ENCODE results near the gene FABP2. TPM values are rescaled to one million over a fixed set of nuclear protein-coding genes. Genes with fewer than 3 reads are reported as not detected.
A peak's percentile ranks its signal among the peaks of the same experiment; 100 is the strongest.

FABP2 gene
- polyA plus RNA-seq, 1 donor (not counting 4 experiments of a cell fraction or from before 2014, with no cell fraction given): not detected

- Histone ChIP-seq H4K20me1 (ENCODE audit: control insufficient read depth, extremely low read depth, insufficient read depth, low read length) (no peaks in the 10 kb centered on the region), H3K4me2 (ENCODE audit: control insufficient read depth, extremely low read depth, insufficient read depth, low read depth, low read length) (no peak overlapping the region), H3K4me3 (ENCODE audit: control insufficient read depth in 2 of 3, extremely low read depth in 1 of 3, insufficient read depth in 2 of 3, low read depth in 1 of 3, low read length in 3 of 3) (no peak overlapping the region), H3K4me1 (ENCODE audit: control insufficient read depth, extremely low read depth, insufficient read depth, low read length) (no peaks in the 10 kb centered on the region), H3K9me3 (ENCODE audit: control insufficient read depth, low read depth, low read length) (no peaks in the 10 kb centered on the region), H3K36me3 (ENCODE audit: control insufficient read depth in 2 of 2, extremely low read depth in 1 of 2, insufficient read depth in 2 of 2, low read length in 2 of 2) (no peaks in the 10 kb centered on the region), H2AFZ (ENCODE audit: control insufficient read depth, low read length) (no peak overlapping the region), H3K27ac (ENCODE audit: control insufficient read depth, insufficient read depth, low read length) (no peak overlapping the region), H3K79me2 (ENCODE audit: control insufficient read depth, insufficient read depth, low read length) (no peaks in the 10 kb centered on the region), H3K9me1 (ENCODE audit: control insufficient read depth, extremely low read depth, insufficient read depth, low read length) (no peaks in the 10 kb centered on the region), H3K27me3 (ENCODE audit: control insufficient read depth, extremely low read depth, insufficient read depth, low read length) (no peaks in the 10 kb centered on the region), H3K9ac (ENCODE audit: control insufficient read depth, extremely low read depth, insufficient read depth, low read length) (no peak overlapping the region)
- DNase-seq (ENCODE audit: low read depth, low spot score): no peak
- peak; percentile 74 for FAIRE-seq
- TF ChIP-seq EZH2 (IDR thresholded peaks at IDR 0.05; ENCODE audit: low read length): no peak
- TF ChIP-seq CTCF (optimal IDR thresholded peaks at IDR 0.05 in 1 of 3, IDR thresholded peaks at IDR 0.05 in 1 of 3, conservative IDR thresholded peaks at IDR 0.05 in 1 of 3; ENCODE audit: extremely low read depth in 1 of 3, insufficient read depth in 2 of 3, low read length in 3 of 3): peak; percentile 42 to 61 (median 57)
- dilution Hi-C loops (cut with MboI; ENCODE audit: extremely low pct_ligation_motif_present, low sequenced_read_pairs): no loop called here
Measured at GRCh38 chr4:119314356-119314755, 7.6 kb downstream of the FABP2 start.

- Histone ChIP-seq H3K79me2 (ENCODE audit: control insufficient read depth, insufficient read depth, low read length) (no peaks in the 10 kb centered on the region), H3K9me3 (ENCODE audit: control insufficient read depth, low read depth, low read length) (no peaks in the 10 kb centered on the region), H4K20me1 (ENCODE audit: control insufficient read depth, extremely low read depth, insufficient read depth, low read length) (no peaks in the 10 kb centered on the region), H2AFZ (ENCODE audit: control insufficient read depth, low read length) (no peak overlapping the region), H3K4me1 (ENCODE audit: control insufficient read depth, extremely low read depth, insufficient read depth, low read length) (no peaks in the 10 kb centered on the region), H3K36me3 (ENCODE audit: control insufficient read depth in 2 of 2, extremely low read depth in 1 of 2, insufficient read depth in 2 of 2, low read length in 2 of 2) (no peaks in the 10 kb centered on the region), H3K27ac (ENCODE audit: control insufficient read depth, insufficient read depth, low read length) (no peak overlapping the region), H3K9ac (ENCODE audit: control insufficient read depth, extremely low read depth, insufficient read depth, low read length) (no peak overlapping the region), H3K27me3 (ENCODE audit: control insufficient read depth, extremely low read depth, insufficient read depth, low read length) (no peaks in the 10 kb centered on the region), H3K4me3 (ENCODE audit: control insufficient read depth in 2 of 3, extremely low read depth in 1 of 3, insufficient read depth in 2 of 3, low read depth in 1 of 3, low read length in 3 of 3) (no peak overlapping the region), H3K9me1 (ENCODE audit: control insufficient read depth, extremely low read depth, insufficient read depth, low read length) (no peaks in the 10 kb centered on the region), H3K4me2 (ENCODE audit: control insufficient read depth, extremely low read depth, insufficient read depth, low read depth, low read length) (no peak overlapping the region)
- FAIRE-seq (no peak), DNase-seq (ENCODE audit: low read depth, low spot score) (no peak)
- no peak for TF ChIP-seq EZH2 (IDR thresholded peaks at IDR 0.05; ENCODE audit: low read length)
- TF ChIP-seq CTCF (optimal IDR thresholded peaks at IDR 0.05 in 1 of 3, IDR thresholded peaks at IDR 0.05 in 1 of 3, conservative IDR thresholded peaks at IDR 0.05 in 1 of 3; ENCODE audit: extremely low read depth in 1 of 3, insufficient read depth in 2 of 3, low read length in 3 of 3): no peak
- dilution Hi-C loops (cut with MboI; ENCODE audit: extremely low pct_ligation_motif_present, low sequenced_read_pairs): no loop called here
Measured at GRCh38 chr4:119313237-119313636, 8.7 kb downstream of the FABP2 start.

Data from keratinocyte (primary cell).